ENCODE measurements around the gene TMEM179. TPM values are rescaled to one million over a fixed set of nuclear protein-coding genes. Genes with fewer than 3 reads are reported as not detected.

Gene TMEM179
- total and polyA plus RNA-seq, 2 of the 8 experiments (the other 6 are each of a cell fraction or from before 2014, with no cell fraction given) = 2.9 to 4.0 TPM

DNA sequence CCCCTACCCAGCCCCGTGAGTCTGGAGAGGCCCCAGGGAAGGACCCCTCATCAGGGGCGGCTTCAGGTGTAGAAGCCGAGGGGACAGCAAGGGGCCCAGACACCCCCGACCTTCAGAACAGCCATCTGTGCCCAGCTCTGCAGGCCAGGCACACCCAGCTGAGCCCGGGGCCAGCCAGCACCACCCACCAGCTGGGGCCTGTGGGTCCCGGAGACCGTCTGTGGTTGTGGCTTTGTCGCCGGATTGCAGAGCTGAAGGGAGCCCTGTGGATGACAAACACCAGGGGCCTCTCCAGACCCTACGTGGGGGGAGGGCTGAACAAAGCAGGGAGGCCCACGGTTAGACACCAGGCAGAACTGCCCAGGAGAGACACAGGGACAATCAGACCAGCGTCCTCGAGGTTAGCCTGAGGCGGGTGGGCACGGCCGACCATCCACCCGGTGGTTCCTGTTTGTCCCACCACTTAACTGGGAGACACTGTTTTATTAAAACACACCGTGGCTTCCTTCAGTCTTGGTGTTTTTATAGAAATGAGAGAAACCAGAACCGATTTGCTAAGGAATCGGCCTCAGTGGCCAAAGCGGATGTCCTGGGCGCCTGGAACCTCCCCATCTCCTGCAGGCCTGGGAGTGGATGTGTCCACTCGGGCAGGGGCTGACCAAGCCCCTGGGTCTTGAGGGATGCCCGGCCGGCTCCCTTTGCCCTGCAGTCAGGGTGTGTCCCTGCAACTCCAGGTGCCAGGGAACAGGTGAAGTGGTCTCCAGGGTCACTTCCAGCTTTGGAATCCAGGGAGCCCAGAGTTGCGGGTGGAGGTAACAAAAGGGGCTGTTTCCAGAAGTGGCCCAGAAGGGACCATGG, 15.0 kb downstream of the TMEM179 start:
- POLR2A ChIA-PET (ENCODE audit: partially characterized antibody) = no interaction called here
- no peak overlapping the region for H3K4ac ChIP-seq (replicated peaks; ENCODE audit: insufficient read length, low read depth, low read length)
- TF ChIP-seq, protein P1, sequence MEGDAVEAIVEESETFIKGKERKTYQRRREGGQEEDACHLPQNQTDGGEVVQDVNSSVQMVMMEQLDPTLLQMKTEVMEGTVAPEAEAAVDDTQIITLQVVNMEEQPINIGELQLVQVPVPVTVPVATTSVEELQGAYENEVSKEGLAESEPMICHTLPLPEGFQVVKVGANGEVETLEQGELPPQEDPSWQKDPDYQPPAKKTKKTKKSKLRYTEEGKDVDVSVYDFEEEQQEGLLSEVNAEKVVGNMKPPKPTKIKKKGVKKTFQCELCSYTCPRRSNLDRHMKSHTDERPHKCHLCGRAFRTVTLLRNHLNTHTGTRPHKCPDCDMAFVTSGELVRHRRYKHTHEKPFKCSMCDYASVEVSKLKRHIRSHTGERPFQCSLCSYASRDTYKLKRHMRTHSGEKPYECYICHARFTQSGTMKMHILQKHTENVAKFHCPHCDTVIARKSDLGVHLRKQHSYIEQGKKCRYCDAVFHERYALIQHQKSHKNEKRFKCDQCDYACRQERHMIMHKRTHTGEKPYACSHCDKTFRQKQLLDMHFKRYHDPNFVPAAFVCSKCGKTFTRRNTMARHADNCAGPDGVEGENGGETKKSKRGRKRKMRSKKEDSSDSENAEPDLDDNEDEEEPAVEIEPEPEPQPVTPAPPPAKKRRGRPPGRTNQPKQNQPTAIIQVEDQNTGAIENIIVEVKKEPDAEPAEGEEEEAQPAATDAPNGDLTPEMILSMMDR (IDR thresholded peaks at IDR 0.05; ENCODE audit: control extremely low read depth in 1 of 3, insufficient read depth in 1 of 3, low read depth in 1 of 3, low read length in 3 of 3) = no peak
- TF ChIP-seq KDM1A (IDR thresholded peaks at IDR 0.05; ENCODE audit: borderline replicate concordance, low read length) (no peak), EGR1 (IDR thresholded peaks at IDR 0.05; ENCODE audit: borderline replicate concordance, low read depth, low read length) (no peak), SP2 (IDR thresholded peaks at IDR 0.05; ENCODE audit: low read length) (no peak), KDM5A (IDR thresholded peaks at IDR 0.05; ENCODE audit: low read length) (no peak), SAP30 (IDR thresholded peaks at IDR 0.05; ENCODE audit: insufficient read depth, insufficient replicate concordance, low read length) (no peak), TEAD4 (IDR thresholded peaks at IDR 0.05; ENCODE audit: low read depth, low read length) (no peak), SRF (IDR thresholded peaks at IDR 0.05; ENCODE audit: low read depth, low read length) (no peak)

More for the DNA sequence above, 15.0 kb downstream of the TMEM179 start:
- Histone ChIP-seq H3K23me2 (ENCODE audit: low read depth, low read length) (no peaks in the 10 kb centered on the region), H4K8ac (ENCODE audit: extremely low read depth, insufficient read depth, low read length) (no peak overlapping the region), H2AK5ac (ENCODE audit: low read depth, low read length) (no peak overlapping the region), H4K91ac (replicated peaks; ENCODE audit: insufficient read length, low read length) (no peak overlapping the region), H3K56ac (replicated peaks; ENCODE audit: insufficient read length, low read depth, low read length) (no peak overlapping the region), H4K5ac (ENCODE audit: insufficient read length, low read depth, low read length) (no peak overlapping the region), H3K9ac (replicated peaks in 1 of 4; ENCODE audit: extremely low read depth in 1 of 4, low read depth in 3 of 4, low read length in 3 of 4) (no peak overlapping the region), H3K23ac (ENCODE audit: insufficient read length) (no peak overlapping the region), H2BK20ac (ENCODE audit: low read length) (no peak overlapping the region), H3K4me2 (ENCODE audit: insufficient read depth in 1 of 2, low read depth in 2 of 2, low read length in 2 of 2) (no peak overlapping the region), H3K79me2 (ENCODE audit: control insufficient read depth in 1 of 2, insufficient read depth in 2 of 2, low read length in 2 of 2) (no peaks in the 10 kb centered on the region), H3K79me1 (ENCODE audit: low read depth, low read length) (peaks cover 4% of the 10 kb centered on the region; the same call in 1 of the 2 replicates), H3K18ac (ENCODE audit: extremely low read depth, low read length) (no peak overlapping the region), H3K14ac (ENCODE audit: insufficient read length) (no peak overlapping the region), H2BK12ac (ENCODE audit: low read depth, low read length) (no peak overlapping the region), H4K20me1 (replicated peaks in 1 of 2; ENCODE audit: control insufficient read depth in 1 of 2, insufficient read depth in 2 of 2, low read length in 2 of 2) (peaks cover 0 to 6% of the 10 kb centered on the region in 2 experiments), H3K9me3 (ENCODE audit: insufficient read depth in 2 of 2, low read depth in 1 of 2, low read length in 1 of 2) (no peaks in the 10 kb centered on the region), H2BK120ac (replicated peaks; ENCODE audit: low read depth, low read length) (no peak overlapping the region), H3K4me1 (replicated peaks in 1 of 4; ENCODE audit: control insufficient read depth in 3 of 4, insufficient read depth in 4 of 4, low read length in 3 of 4) (no peaks in the 10 kb centered on the region), H3K27ac (ENCODE audit: low read depth, low read length) (no peak overlapping the region), H3K4me3 (ENCODE audit: extremely low read depth in 1 of 4, insufficient read depth in 2 of 4, low read depth in 3 of 4, low read length in 4 of 4) (no peak overlapping the region), H3K27me3 (replicated peaks in 1 of 4; ENCODE audit: control insufficient read depth in 3 of 4, extremely low read depth in 1 of 4, insufficient read depth in 3 of 4, low read length in 3 of 4) (no peaks in the 10 kb centered on the region), H3K36me3 (ENCODE audit: control insufficient read depth in 2 of 4, insufficient read depth in 4 of 4, low read length in 3 of 4) (no peaks in the 10 kb centered on the region; a peak in 1 of 8 replicates), H2BK15ac (ENCODE audit: low read length) (no peak overlapping the region), H2AFZ (ENCODE audit: low read length) (no peak overlapping the region), H2BK5ac (ENCODE audit: low read depth, low read length) (no peak overlapping the region)
- DNase-seq (ENCODE audit: low read depth in 1 of 2, low spot score in 2 of 2) (no peak), FAIRE-seq (no peak)
- CTCF ChIA-PET (ENCODE audit: partially characterized antibody) = interaction anchor here (1.2 kb wide), 2 partner anchors 15 to 512 kb away, joined by 3 read pairs; no protein-coding TSS in a partner anchor
- WGBS, 2 experiments (ENCODE audit: extremely low coverage in 1 of 2, insufficient coverage in 1 of 2, insufficient read length in 1 of 2, insufficient replicate concordance in 2 of 2, low coverage in 1 of 2, low lambda C conversion rate in 2 of 2, missing lambda C conversion rate in 1 of 2) = 88% methylated on average over 25 of the region's 26 CpGs; no CpG with 5 or more reads in 1 of the 2 experiments

All from H1 (cell line).